ENCODE results near the gene GSG1.

- TF ChIP-seq CTCF (IDR thresholded peaks at IDR 0.05; ENCODE audit: extremely low read depth in 1 of 2, insufficient read depth in 1 of 2, low read depth in 1 of 2, low read length in 2 of 2) (no peak), POLR2A (IDR thresholded peaks at IDR 0.05; ENCODE audit: low read depth, low read length) (no peak), MAX (IDR thresholded peaks at IDR 0.05; ENCODE audit: insufficient read depth, insufficient read length) (no peak), POLR2AphosphoS5 (IDR thresholded peaks at IDR 0.05; ENCODE audit: insufficient read depth, low read depth, low read length) (no peak), EZH2 (IDR thresholded peaks at IDR 0.05; ENCODE audit: borderline replicate concordance, low read depth, low read length, severe bottlenecking) (no peak)
These were observed 9.5 kb upstream of the GSG1 start for GRCh38 chr12:13112968-13113367.

Data from endothelial cell of umbilical vein (primary cell).